Central memory CD8-positive, alpha-beta T cell (primary cell): ENCODE data around the gene LGALS7.
"Not testable (repeated sequence)": the region's sequence is repeated elsewhere in the genome, so short reads cannot be mapped to it uniquely, and the experiment has no call there.

ENCODE experiments used
- ATAC-seq: fragments of 150-1000 bp; cut with Tn5 transposase; replicated peaks from 2 replicates; pipeline ENCODE4 v1.10.0; 2022; ENCODE audit warnings: mild to moderate bottlenecking, moderate FRiP score, moderate number of reproducible peaks; ENCODE audit not compliant: poor library complexity, severe bottlenecking; ENCODE audit errors: extremely low read depth
- DNase-seq, 2 donors: peaks; one replicate each; pipeline ENCODE4 v3.0.0; 2021; ENCODE audit warnings: low spot score in 2 of 2
- H3K27ac Mint-ChIP-seq: one replicate; pipeline ENCODE4 v1.8.0; 2022; ENCODE audit warnings: low read depth, mild to moderate bottlenecking, moderate library complexity, mixed read lengths
- H3K27me3 Mint-ChIP-seq: one replicate; pipeline ENCODE4 v1.8.0; 2022; ENCODE audit warnings: mixed read lengths
- H3K36me3 Mint-ChIP-seq: one replicate; pipeline ENCODE4 v1.8.0; 2022; ENCODE audit warnings: mild to moderate bottlenecking, moderate library complexity, mixed read lengths; ENCODE audit not compliant: insufficient read depth
- H3K4me1 Mint-ChIP-seq: one replicate; pipeline ENCODE4 v1.8.0; 2022; ENCODE audit warnings: mixed read lengths
- H3K4me3 Mint-ChIP-seq: one replicate; pipeline ENCODE4 v1.8.0; 2022; ENCODE audit warnings: mild to moderate bottlenecking, moderate library complexity, mixed read lengths
- H3K9me3 Mint-ChIP-seq: one replicate; pipeline ENCODE4 v1.8.0; 2022; ENCODE audit warnings: mixed read lengths

The LGALS7 gene

GRCh38 chr19:38808741-38809140 lies 35.4 kb upstream of the LGALS7 start:
- no peak overlapping the region for H3K4me3 Mint-ChIP-seq
- no peak overlapping the region for H3K27ac Mint-ChIP-seq
- no peaks in the 10 kb centered on the region for H3K9me3 Mint-ChIP-seq
- no peaks in the 10 kb centered on the region for H3K27me3 Mint-ChIP-seq
- ATAC-seq (no peak), DNase-seq (no peak)
- H3K36me3 Mint-ChIP-seq: peaks cover 2% of the 10 kb centered on the region
- H3K4me1 Mint-ChIP-seq: peaks cover 6% of the 10 kb centered on the region

- H3K36me3 Mint-ChIP-seq, H3K4me3 Mint-ChIP-seq, H3K27me3 Mint-ChIP-seq, H3K9me3 Mint-ChIP-seq, DNase-seq, ATAC-seq, H3K4me1 Mint-ChIP-seq, H3K27ac Mint-ChIP-seq: not testable (repeated sequence)
These were observed 34.2 kb upstream of the LGALS7 start for GRCh38 chr19:38807374-38808098.

GRCh38 chr19:38806371-38806770 lies 33.1 kb upstream of the LGALS7 start:
- peaks cover 2% of the 10 kb centered on the region for H3K36me3 Mint-ChIP-seq
- peaks cover 6% of the 10 kb centered on the region for H3K4me1 Mint-ChIP-seq
- ATAC-seq: no peak
- H3K27me3 Mint-ChIP-seq: no peaks in the 10 kb centered on the region
- no peak overlapping the region for H3K4me3 Mint-ChIP-seq
- H3K9me3 Mint-ChIP-seq: no peaks in the 10 kb centered on the region
- DNase-seq: no peak
- H3K27ac Mint-ChIP-seq: no peak overlapping the region

- H3K4me1 Mint-ChIP-seq: peaks cover 6% of the 10 kb centered on the region
- no peaks in the 10 kb centered on the region for H3K9me3 Mint-ChIP-seq
- ATAC-seq (no peak), DNase-seq (no peak)
- H3K27ac Mint-ChIP-seq: no peak overlapping the region
- H3K27me3 Mint-ChIP-seq: no peaks in the 10 kb centered on the region
- H3K36me3 Mint-ChIP-seq: peaks cover 2% of the 10 kb centered on the region
- H3K4me3 Mint-ChIP-seq: no peak overlapping the region
These were observed 31.9 kb upstream of the LGALS7 start for GRCh38 chr19:38805180-38805579.

GRCh38 chr19:38803543-38803942 lies 30.2 kb upstream of the LGALS7 start:
- no peak for ATAC-seq
- Mint-ChIP-seq H3K4me3 (no peak overlapping the region), H3K27me3 (no peaks in the 10 kb centered on the region), H3K27ac (no peak overlapping the region), H3K4me1 (peaks cover 6% of the 10 kb centered on the region), H3K9me3 (no peaks in the 10 kb centered on the region), H3K36me3 (no peaks in the 10 kb centered on the region)
- DNase-seq: no peak

GRCh38 chr19:38801359-38802095 lies 28.2 kb upstream of the LGALS7 start:
- no peak for ATAC-seq
- H3K27ac Mint-ChIP-seq: no peak overlapping the region
- peaks cover 6% of the 10 kb centered on the region for H3K4me1 Mint-ChIP-seq
- H3K9me3 Mint-ChIP-seq: no peaks in the 10 kb centered on the region
- no peaks in the 10 kb centered on the region for H3K27me3 Mint-ChIP-seq
- no peaks in the 10 kb centered on the region for H3K36me3 Mint-ChIP-seq
- H3K4me3 Mint-ChIP-seq: no peak overlapping the region
- no peak for DNase-seq

- DNase-seq: no peak
- no peaks in the 10 kb centered on the region for H3K27me3 Mint-ChIP-seq
- H3K36me3 Mint-ChIP-seq: no peaks in the 10 kb centered on the region
These were observed 27.4 kb upstream of the LGALS7 start for GRCh38 chr19:38800577-38801347.

GRCh38 chr19:38799104-38799503 lies 25.8 kb upstream of the LGALS7 start:
- Mint-ChIP-seq H3K4me3 (no peak overlapping the region), H3K27me3 (no peaks in the 10 kb centered on the region), H3K4me1 (no peaks in the 10 kb centered on the region), H3K36me3 (no peaks in the 10 kb centered on the region), H3K9me3 (no peaks in the 10 kb centered on the region), H3K27ac (no peak overlapping the region)
- DNase-seq: no peak
- no peak for ATAC-seq

More at GRCh38 chr19:38800577-38801347, 27.4 kb upstream of the LGALS7 start:
- ATAC-seq: no peak
- peaks cover 6% of the 10 kb centered on the region for H3K4me1 Mint-ChIP-seq
- no peaks in the 10 kb centered on the region for H3K9me3 Mint-ChIP-seq
- H3K4me3 Mint-ChIP-seq: no peak overlapping the region
- no peak overlapping the region for H3K27ac Mint-ChIP-seq

- not testable (repeated sequence) for H3K27ac Mint-ChIP-seq, DNase-seq, H3K9me3 Mint-ChIP-seq, H3K4me1 Mint-ChIP-seq, ATAC-seq, H3K4me3 Mint-ChIP-seq, H3K27me3 Mint-ChIP-seq, H3K36me3 Mint-ChIP-seq
These were observed 24.5 kb upstream of the LGALS7 start for GRCh38 chr19:38797781-38798180.

- peaks cover 3% of the 10 kb centered on the region for H3K36me3 Mint-ChIP-seq
These were observed 22.8 kb upstream of the LGALS7 start for GRCh38 chr19:38796154-38796553.

GRCh38 chr19:38795549-38795948 lies 22.2 kb upstream of the LGALS7 start:
- peaks cover 3% of the 10 kb centered on the region for H3K36me3 Mint-ChIP-seq
- H3K4me1 Mint-ChIP-seq: no peaks in the 10 kb centered on the region
- H3K27ac Mint-ChIP-seq: no peak overlapping the region
- no peak overlapping the region for H3K4me3 Mint-ChIP-seq
- H3K27me3 Mint-ChIP-seq: no peaks in the 10 kb centered on the region
- DNase-seq: no peak
- H3K9me3 Mint-ChIP-seq: no peaks in the 10 kb centered on the region
- ATAC-seq: no peak

More at GRCh38 chr19:38796154-38796553, 22.8 kb upstream of the LGALS7 start:
- Mint-ChIP-seq H3K27me3 (no peaks in the 10 kb centered on the region), H3K4me1 (no peaks in the 10 kb centered on the region), H3K4me3 (no peak overlapping the region), H3K9me3 (no peaks in the 10 kb centered on the region), H3K27ac (no peak overlapping the region)
- ATAC-seq: no peak
- DNase-seq: no peak

- ATAC-seq: no peak
- DNase-seq: no peak
- H3K9me3 Mint-ChIP-seq: no peaks in the 10 kb centered on the region
- no peak overlapping the region for H3K27ac Mint-ChIP-seq
- no peaks in the 10 kb centered on the region for H3K4me1 Mint-ChIP-seq
- H3K27me3 Mint-ChIP-seq: no peaks in the 10 kb centered on the region
- no peak overlapping the region for H3K4me3 Mint-ChIP-seq
- H3K36me3 Mint-ChIP-seq: peaks cover 3% of the 10 kb centered on the region
These were observed 20.4 kb upstream of the LGALS7 start for GRCh38 chr19:38793671-38794070.
